ENCODE results near the gene PHF21A. TPM values are rescaled to one million over a fixed set of nuclear protein-coding genes. Genes with fewer than 3 reads are reported as not detected.

PHF21A gene
- total RNA-seq, 2 experiments from 2014 or later: 23.1 to 56.1 TPM

- no peak overlapping the region for H2AFZ ChIP-seq (ENCODE audit: low read length)
- H3K9me2 ChIP-seq (ENCODE audit: insufficient read depth, low read length): no peaks in the 10 kb centered on the region
- H3K36me3 ChIP-seq (ENCODE audit: insufficient read depth, low read length): peaks cover 19% of the 10 kb centered on the region; the same call in 1 of the 2 replicates
- no peaks in the 10 kb centered on the region for H3K79me2 ChIP-seq (ENCODE audit: insufficient read depth, low read depth, low read length)
- no peaks in the 10 kb centered on the region for H3K4me1 ChIP-seq (ENCODE audit: insufficient read depth, low read length, poor library complexity, severe bottlenecking)
- TF ChIP-seq CTCF (conservative IDR thresholded peaks at IDR 0.05; ENCODE audit: low read length) (no peak), EZH2phosphoT487 (IDR thresholded peaks at IDR 0.05; ENCODE audit: borderline replicate concordance, low read depth, low read length) (no peak)
- BruUV-seq (replicated peaks): no TSS peak
- H4K20me1 ChIP-seq (ENCODE audit: insufficient read depth, low read length): no peaks in the 10 kb centered on the region
- no peak overlapping the region for H3K27ac ChIP-seq (ENCODE audit: low read depth, low read length, poor library complexity, severe bottlenecking)
- intact Hi-C loops (cut with micrococcal nuclease; ENCODE audit: unreplicated experiment): no loop called here
- CTCF ChIA-PET (ENCODE audit: unreplicated experiment): no interaction called here
- DNase-seq (ENCODE audit: low spot score): no peak
- POLR2A ChIA-PET: interaction anchor here (1.1 kb wide), 1 partner anchor 70 kb away, joined by 3 read pairs; no protein-coding TSS in a partner anchor
- H3K4me3 ChIP-seq (ENCODE audit: low read depth, low read length, poor library complexity, severe bottlenecking): no peak overlapping the region
- H3K9me3 ChIP-seq (ENCODE audit: low read length): no peaks in the 10 kb centered on the region
- no peak overlapping the region for H3K4me2 ChIP-seq (ENCODE audit: low read length)
Observed at GRCh38 chr11:46065681-46066080, 55.6 kb downstream of the PHF21A start.

- no peak overlapping the region for H2AFZ ChIP-seq (ENCODE audit: low read length)
- intact Hi-C loops (cut with micrococcal nuclease; ENCODE audit: unreplicated experiment): no loop called here
- no peak overlapping the region for H3K4me3 ChIP-seq (ENCODE audit: low read depth, low read length, poor library complexity, severe bottlenecking)
- no peaks in the 10 kb centered on the region for H3K9me2 ChIP-seq (ENCODE audit: insufficient read depth, low read length)
- no peaks in the 10 kb centered on the region for H3K9me3 ChIP-seq (ENCODE audit: low read length)
- H3K4me2 ChIP-seq (ENCODE audit: low read length): no peak overlapping the region
- BruUV-seq (replicated peaks): no TSS peak
- TF ChIP-seq EZH2phosphoT487 (IDR thresholded peaks at IDR 0.05; ENCODE audit: borderline replicate concordance, low read depth, low read length): no peak
- H3K79me2 ChIP-seq (ENCODE audit: insufficient read depth, low read depth, low read length): no peaks in the 10 kb centered on the region
- DNase-seq (ENCODE audit: low spot score): no peak
- POLR2A ChIA-PET: interaction anchor here (0.6 kb wide), 1 partner anchor 19 kb away, joined by 3 read pairs; no protein-coding TSS in a partner anchor
- H3K36me3 ChIP-seq (ENCODE audit: insufficient read depth, low read length): peaks cover 17% of the 10 kb centered on the region; the same call in 1 of the 2 replicates
- no peak overlapping the region for H3K27ac ChIP-seq (ENCODE audit: low read depth, low read length, poor library complexity, severe bottlenecking)
- CTCF ChIA-PET (ENCODE audit: unreplicated experiment): no interaction called here
- H4K20me1 ChIP-seq (ENCODE audit: insufficient read depth, low read length): no peaks in the 10 kb centered on the region
- H3K4me1 ChIP-seq (ENCODE audit: insufficient read depth, low read length, poor library complexity, severe bottlenecking): no peaks in the 10 kb centered on the region
Observed at GRCh38 chr11:46064221-46064620, 57.0 kb downstream of the PHF21A start.

GRCh38 chr11:46063138-46063537 lies 58.1 kb downstream of the PHF21A start:
- no peaks in the 10 kb centered on the region for H3K9me2 ChIP-seq (ENCODE audit: insufficient read depth, low read length)
- no peak overlapping the region for H3K27ac ChIP-seq (ENCODE audit: low read depth, low read length, poor library complexity, severe bottlenecking)
- H3K79me2 ChIP-seq (ENCODE audit: insufficient read depth, low read depth, low read length): no peaks in the 10 kb centered on the region
- ChIA-PET POLR2A (no interaction called here), CTCF (ENCODE audit: unreplicated experiment) (no interaction called here)
- intact Hi-C loops (cut with micrococcal nuclease; ENCODE audit: unreplicated experiment): no loop called here
- no TSS peak for BruUV-seq (replicated peaks)
- no peaks in the 10 kb centered on the region for H3K9me3 ChIP-seq (ENCODE audit: low read length)
- no peaks in the 10 kb centered on the region for H3K4me1 ChIP-seq (ENCODE audit: insufficient read depth, low read length, poor library complexity, severe bottlenecking)
- no peak for DNase-seq (ENCODE audit: low spot score)
- no peak overlapping the region for H3K4me3 ChIP-seq (ENCODE audit: low read depth, low read length, poor library complexity, severe bottlenecking)
- no peak overlapping the region for H2AFZ ChIP-seq (ENCODE audit: low read length)
- no peaks in the 10 kb centered on the region for H4K20me1 ChIP-seq (ENCODE audit: insufficient read depth, low read length)
- H3K36me3 ChIP-seq (ENCODE audit: insufficient read depth, low read length): peaks cover 13% of the 10 kb centered on the region; the same call in 1 of the 2 replicates
- TF ChIP-seq CTCF (conservative IDR thresholded peaks at IDR 0.05; ENCODE audit: low read length) (no peak), EZH2phosphoT487 (IDR thresholded peaks at IDR 0.05; ENCODE audit: borderline replicate concordance, low read depth, low read length) (no peak)
- no peak overlapping the region for H3K4me2 ChIP-seq (ENCODE audit: low read length)
